Heart right ventricle (tissue), 16 donors: ENCODE measurements around the gene FBLIM1. TPM values are rescaled to one million over a fixed set of nuclear protein-coding genes. Genes with fewer than 3 reads are reported as not detected.

Experiments
- ATAC-seq, 8 donors: fragments of 200-7000 bp; cut with Tn5 transposase; one replicate each; pipeline ENCODE4 v1.9.1; 2020; ENCODE audit warnings: mild to moderate bottlenecking in 8 of 8, moderate library complexity in 8 of 8, moderate number of reproducible peaks in 1 of 8
- DNase-seq, 2 donors: peaks; one replicate each; pipeline ENCODE4 v3.0.0-alpha.2; 2020
- H3K27ac ChIP-seq, 10 donors: fragments of 200-600 bp; sonication (generic) in 2 of 10; one replicate each; pipeline versions ENCODE4 v1.5.0 to v1.8.0; 2020 to 2022; ENCODE audit warnings: mild to moderate bottlenecking in 3 of 10
- H3K27me3 ChIP-seq, 7 donors: fragments of 200-600 bp; one replicate each; pipeline ENCODE4 v1.8.0; 2021 to 2022; ENCODE audit warnings: mild to moderate bottlenecking in 2 of 7
- H3K36me3 ChIP-seq, 9 donors: fragments of 200-600 bp; sonication (generic) in 1 of 9; one replicate each; pipeline versions ENCODE4 v1.5.0 to v1.8.0; 2020 to 2022; ENCODE audit warnings: mild to moderate bottlenecking in 2 of 9
- H3K4me1 ChIP-seq, 9 donors: fragments of 200-600 bp; sonication (generic) in 1 of 9; one replicate each; pipeline versions ENCODE4 v1.5.0 to v1.8.0; 2020 to 2022; ENCODE audit warnings: mild to moderate bottlenecking in 4 of 9
- H3K4me3 ChIP-seq, 10 donors: fragments of 200-600 bp; sonication (generic) in 2 of 10; one replicate each; pipeline versions ENCODE4 v1.5.0 to v1.8.0; 2020 to 2022; ENCODE audit warnings: mild to moderate bottlenecking in 7 of 10, moderate library complexity in 2 of 10
- H3K9me3 ChIP-seq, 11 donors: fragments of 200-600 bp in 10 of 11; sonication (generic) in 2 of 11; one replicate each; pipeline versions ENCODE4 v1.5.0 to v1.8.0; 2013 to 2022; ENCODE audit warnings: mild to moderate bottlenecking in 2 of 11, control low read depth in 1 of 11, moderate library complexity in 1 of 11
- WGBS, 2 donors: extraction: QIAGEN DNeasy Blood & Tissue Kit; methylation state at CpG; one replicate each; pipeline ENCODE4 v1.1.7; 2013; ENCODE audit warnings: inconsistent platforms in 1 of 2; 5-methylcytosine and 5-hydroxymethylcytosine counted together
- intact Hi-C, 10 donors: fragments of 100-400 bp; cut with DNase I; formaldehyde crosslinking; loops; one replicate each; pipeline versions ENCODE4 v1.11.1 to v1.14.2; 2022
- polyA plus RNA-seq, 2 donors: library from polyadenylated mRNA; stranded (reverse); fragments of 200-250 nt; gene quantifications; one replicate each; pipeline ENCODE4 v1.2.3, GENCODE V29; 2013
- total RNA-seq, 10 donors: library from RNA; stranded (reverse); fragmentation: NEBNext Ultra II Directional in 3 of 10; extraction: Animal tissue kit (Norgen Biotek cat#: 25700) in 3 of 10; gene quantifications; one replicate each; pipeline versions ENCODE4 v1.2.1 to v1.2.4, GENCODE V29; 2021 to 2023
- TF ChIP-seq, protein P1 (sequence below), 9 donors: fragments of 200-600 bp; sonication (generic) in 2 of 9; IDR thresholded peaks; one replicate each; pipeline versions ENCODE4 v1.5.0 to v1.8.0; 2021 to 2022; ENCODE audit warnings: antibody characterized with exemption in 9 of 9, mild to moderate bottlenecking in 5 of 9, moderate library complexity in 1 of 9
- donor health status: Arrhythmogenic right ventricular cardiomyopathy.
- donor health status: ischemic (EF 13 %, LVEDD 7.1; RV severe dilation, severe dysfunction).
- donor health status: healthy with polysubstance abuse.
- donor health status: DM: no; HTN: yes; CAD: no.
- donor health status: DM: no; HTN: no; CAD: no.
- donor health status: ischemic (EF 25% LVEDD 6.9; RV normal size, moderate dysfunction).
- donor health status: ischemic (EF 25% LVEDD 5.7; RV mildly dilated, moderate dysfunction).
- donor health status: healthy.
- donor health status: DM: yes; HTN: yes; CAD: no.
- donor health status: Ischemic cardiomyopathy.
- donor health status: ischemic (EF 35%, LVEDD 5.7; RV mildly dilated, moderate dysfunction).
- donor health status: nonischemic (EF 11% LVEDD 7.7; RV severe dilation, severe dysfunction).
- donor health status: DM: yes; HTN: yes; CAD: no.
- donor health status: PGD.
- donor health status: ischemic (EF 29% LVEDD 5.4; RV normal size, mild dysfunction).
- donor health status: nonischemic (EF 23%, LVEDD 6.1; RV moderate dilation, normal function).

The FBLIM1 gene
- total and polyA plus RNA-seq, 12 donors, result 27.0 to 115 (median 58.7) TPM

DNA sequence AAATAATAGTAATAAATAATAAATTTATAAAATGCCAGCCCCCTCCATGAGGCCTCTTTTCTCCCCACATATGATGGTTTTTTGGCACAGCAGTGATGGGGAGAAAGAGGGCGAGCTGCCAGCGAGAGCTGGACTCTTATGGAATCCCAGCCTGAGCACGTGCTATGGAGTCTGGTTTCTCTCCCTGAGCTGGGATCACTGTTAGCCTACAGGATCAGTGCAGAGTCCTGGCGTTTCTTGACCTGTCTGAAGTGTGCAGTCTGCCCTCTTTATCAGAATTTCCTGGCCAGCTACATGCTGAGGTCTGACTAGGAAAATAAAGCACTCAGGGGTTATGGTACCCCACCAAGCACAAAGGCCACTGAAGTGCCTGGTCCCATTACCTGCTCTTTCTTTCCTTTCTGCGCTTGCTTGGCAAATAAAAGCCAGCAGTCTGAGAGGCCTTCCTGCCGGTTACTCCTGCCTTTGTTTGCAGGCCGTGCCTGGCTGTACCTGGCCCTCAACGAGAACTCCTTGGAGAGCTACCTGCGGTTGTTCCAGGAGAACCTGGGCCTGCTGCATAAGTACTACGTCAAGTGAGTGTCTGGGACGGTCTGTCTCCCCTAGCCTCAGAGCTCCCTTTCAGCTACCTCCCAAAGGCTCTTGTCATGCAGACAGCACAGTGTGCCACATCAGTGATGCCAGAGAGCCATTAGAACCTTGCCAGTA, 41.0 kb upstream of the FBLIM1 start:
- TF ChIP-seq, protein P1, sequence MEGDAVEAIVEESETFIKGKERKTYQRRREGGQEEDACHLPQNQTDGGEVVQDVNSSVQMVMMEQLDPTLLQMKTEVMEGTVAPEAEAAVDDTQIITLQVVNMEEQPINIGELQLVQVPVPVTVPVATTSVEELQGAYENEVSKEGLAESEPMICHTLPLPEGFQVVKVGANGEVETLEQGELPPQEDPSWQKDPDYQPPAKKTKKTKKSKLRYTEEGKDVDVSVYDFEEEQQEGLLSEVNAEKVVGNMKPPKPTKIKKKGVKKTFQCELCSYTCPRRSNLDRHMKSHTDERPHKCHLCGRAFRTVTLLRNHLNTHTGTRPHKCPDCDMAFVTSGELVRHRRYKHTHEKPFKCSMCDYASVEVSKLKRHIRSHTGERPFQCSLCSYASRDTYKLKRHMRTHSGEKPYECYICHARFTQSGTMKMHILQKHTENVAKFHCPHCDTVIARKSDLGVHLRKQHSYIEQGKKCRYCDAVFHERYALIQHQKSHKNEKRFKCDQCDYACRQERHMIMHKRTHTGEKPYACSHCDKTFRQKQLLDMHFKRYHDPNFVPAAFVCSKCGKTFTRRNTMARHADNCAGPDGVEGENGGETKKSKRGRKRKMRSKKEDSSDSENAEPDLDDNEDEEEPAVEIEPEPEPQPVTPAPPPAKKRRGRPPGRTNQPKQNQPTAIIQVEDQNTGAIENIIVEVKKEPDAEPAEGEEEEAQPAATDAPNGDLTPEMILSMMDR (IDR thresholded peaks at IDR 0.05), result no peak
- intact Hi-C loops, result no loop called here
- WGBS, 2 donors, result 55 to 73% methylated on average over 11 of the region's 11 CpGs
- peak in 5 of 8 donors; percentile 18 to 60 (median 43) for ATAC-seq
- H3K4me1 ChIP-seq, result peaks cover 22 to 90% (median 54%) of the 10 kb centered on the region in 9 donors
- H3K4me3 ChIP-seq, result no peak overlapping the region
- H3K27me3 ChIP-seq, result no peaks in the 10 kb centered on the region
- H3K36me3 ChIP-seq, result peaks cover 0 to 71% (median 32%) of the 10 kb centered on the region in 9 donors
- no peaks in the 10 kb centered on the region for H3K9me3 ChIP-seq
- no peak for DNase-seq
- H3K27ac ChIP-seq, result peak overlapping the region; percentile 24 to 88 (median 66)

DNA sequence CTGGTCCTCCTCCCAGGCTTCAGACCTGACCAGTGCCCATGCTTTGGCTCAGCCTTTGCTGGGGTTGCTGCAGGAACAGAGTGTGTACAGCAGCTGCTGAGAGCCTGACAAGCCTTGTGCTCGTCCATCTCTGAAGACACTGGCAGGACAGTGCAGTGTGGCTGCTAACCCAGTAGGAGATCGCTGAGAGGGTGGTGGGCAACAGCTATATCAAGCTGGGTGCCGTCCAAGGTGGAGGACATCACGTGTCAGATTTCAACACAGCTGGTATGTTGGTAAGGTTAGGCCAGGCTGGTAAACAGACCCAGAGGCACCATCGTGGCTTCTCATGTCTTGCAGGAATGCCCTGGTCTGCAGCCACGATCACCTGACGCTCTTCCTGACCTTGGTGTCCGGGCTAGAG, 40.4 kb upstream of the FBLIM1 start:
- Histone ChIP-seq H3K36me3 (peaks cover 0 to 77% (median 38%) of the 10 kb centered on the region in 9 donors), H3K4me3 (no peak overlapping the region), H3K9me3 (no peaks in the 10 kb centered on the region), H3K27ac (peak overlapping the region; percentile 24 to 88 (median 66)), H3K27me3 (no peaks in the 10 kb centered on the region), H3K4me1 (peaks cover 22 to 84% (median 54%) of the 10 kb centered on the region in 9 donors)
- DNase-seq (no peak), ATAC-seq (peak; percentile 8 to 38 (median 20))
- intact Hi-C loops, result no loop called here
- WGBS, 2 donors, result 60 to 72% methylated on average over 8 of the region's 8 CpGs
- TF ChIP-seq, protein P1 (IDR thresholded peaks at IDR 0.05), result no peak

DNA sequence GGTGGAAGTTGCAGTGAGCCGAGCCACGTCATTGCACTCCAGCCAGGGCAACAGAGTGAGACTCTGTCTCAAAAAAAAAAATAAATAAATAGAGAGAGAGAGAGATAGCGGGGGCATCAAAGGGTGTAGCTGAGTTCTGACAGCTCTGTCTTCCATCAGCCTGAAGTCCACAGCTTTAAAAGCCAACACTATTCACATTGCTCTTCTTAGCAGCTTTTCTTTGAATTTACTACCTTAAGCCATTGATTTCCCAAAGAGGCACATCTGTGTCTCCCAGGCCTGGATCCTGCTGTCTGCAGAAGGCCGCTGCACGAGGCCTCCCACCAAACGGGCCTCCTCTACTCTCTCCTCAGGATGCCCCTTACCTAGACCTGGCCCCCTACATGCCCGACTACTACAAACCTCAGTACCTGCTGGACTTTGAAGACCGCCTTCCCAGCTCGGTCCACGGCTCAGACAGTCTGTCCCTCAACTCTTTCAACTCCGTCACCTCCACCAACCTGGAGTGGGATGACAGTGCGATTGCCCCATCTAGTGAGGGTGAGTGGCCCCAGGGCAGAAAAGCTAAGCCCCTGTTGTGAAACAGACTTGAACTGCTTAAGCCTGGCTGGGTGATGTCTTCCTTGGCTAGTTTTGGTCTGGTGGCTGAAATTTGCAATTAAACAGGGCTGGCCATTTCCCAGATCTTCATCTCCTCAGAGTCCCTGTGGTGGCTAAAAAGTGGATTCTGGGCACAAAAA, 39.0 kb upstream of the FBLIM1 start:
- H3K36me3 ChIP-seq, result peaks cover 0 to 91% (median 41%) of the 10 kb centered on the region in 9 donors
- H3K9me3 ChIP-seq, result no peaks in the 10 kb centered on the region
- H3K27me3 ChIP-seq, result no peaks in the 10 kb centered on the region
- intact Hi-C loops, result loop anchor here in 1 of 10 donors (10.0 kb wide), 1 partner anchor 55 kb away; no protein-coding TSS in a partner anchor
- ATAC-seq, result no peak
- H3K27ac ChIP-seq, result peak overlapping the region in 7 of 10 donors; percentile 2 to 88 (median 51)
- TF ChIP-seq, protein P1 (IDR thresholded peaks at IDR 0.05), result no peak
- H3K4me3 ChIP-seq, result no peak overlapping the region
- DNase-seq, result no peak
- WGBS, 2 donors, result 81 to 86% methylated on average over 12 of the region's 12 CpGs
- peaks cover 11 to 70% (median 44%) of the 10 kb centered on the region in 9 donors for H3K4me1 ChIP-seq

DNA sequence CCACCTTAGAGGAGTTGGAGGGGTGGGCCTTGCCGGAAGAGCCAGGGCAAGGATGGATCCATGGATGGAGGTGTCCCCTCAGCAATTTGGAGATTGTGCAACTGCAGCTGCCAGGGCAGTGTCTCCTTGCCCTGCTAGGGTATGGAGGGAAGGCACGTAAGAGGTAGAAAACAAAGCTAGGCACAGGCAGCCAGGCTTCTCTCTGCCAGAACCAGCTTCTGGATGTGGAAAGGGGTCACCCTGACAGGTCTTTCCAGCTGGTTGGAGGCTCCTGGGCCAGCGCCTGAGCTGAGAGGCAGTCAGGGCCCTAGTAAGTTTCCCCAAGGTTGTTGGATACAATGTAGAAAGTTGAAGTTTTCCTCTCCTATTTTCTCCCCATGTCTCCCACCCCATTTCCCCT, 37.7 kb upstream of the FBLIM1 start:
- no peaks in the 10 kb centered on the region for H3K9me3 ChIP-seq
- H3K4me3 ChIP-seq, result no peak overlapping the region
- intact Hi-C loops, result loop anchor here in 1 of 10 donors (10.0 kb wide), 1 partner anchor 56 kb away; no protein-coding TSS in a partner anchor
- DNase-seq (no peak), ATAC-seq (peak in 5 of 8 donors; percentile 34 to 63 (median 43))
- peaks cover 4 to 57% (median 32%) of the 10 kb centered on the region in 9 donors for H3K4me1 ChIP-seq
- peak overlapping the region in 9 of 10 donors; percentile 4 to 88 (median 55) for H3K27ac ChIP-seq
- H3K36me3 ChIP-seq, result peaks cover 0 to 100% (median 48%) of the 10 kb centered on the region in 9 donors
- H3K27me3 ChIP-seq, result no peaks in the 10 kb centered on the region
- 59 to 72% methylated on average over 3 of the region's 3 CpGs for WGBS, 2 donors
- TF ChIP-seq, protein P1 (IDR thresholded peaks at IDR 0.05), result no peak
